NCI-H2107 (cell line): Measurements from ENCODE around the gene P2RX5.
A peak's percentile ranks its signal among the peaks of the same experiment; 100 is the strongest.

Source experiments
- DNase-seq: peaks from one replicate; lab custom pipeline; 2025; lab: John Stamatoyannopoulos, UW

Gene P2RX5

GRCh38 chr17:3656755-3657587 is 39.0 kb downstream of the P2RX5 start:
- DNase-seq, result no peak

- no peak for DNase-seq
Observed at GRCh38 chr17:3656353-3656752, 39.6 kb downstream of the P2RX5 start.

- no peak for DNase-seq
Observed at GRCh38 chr17:3655766-3656165, 40.2 kb downstream of the P2RX5 start.

- no peak for DNase-seq
Observed at GRCh38 chr17:3647769-3648555, 48.0 kb downstream of the P2RX5 start.

- no peak for DNase-seq
Observed at GRCh38 chr17:3647251-3647650, 48.7 kb downstream of the P2RX5 start.

- no peak for DNase-seq
Observed at GRCh38 chr17:3645310-3645709, 50.6 kb downstream of the P2RX5 start.

- no peak for DNase-seq
Observed at GRCh38 chr17:3643889-3644349, 52.0 kb downstream of the P2RX5 start.

- no peak for DNase-seq
Observed at GRCh38 chr17:3641717-3642486, 54.1 kb downstream of the P2RX5 start.

- no peak for DNase-seq
Observed at GRCh38 chr17:3641014-3641413, 54.9 kb downstream of the P2RX5 start.

- DNase-seq, result no peak
Observed at GRCh38 chr17:3639981-3640596, 55.9 kb downstream of the P2RX5 start.

- DNase-seq, result no peak
Observed at GRCh38 chr17:3636908-3637373, 59.0 kb downstream of the P2RX5 start.

- DNase-seq, result peak; percentile 69
Observed at GRCh38 chr17:3636154-3636907, 59.6 kb downstream of the P2RX5 start, which contains the start of the genes CTNS and SHPK. Gene CTNS, plus strand, starts transcription at chr17:3636760. Its CDS starts 3,447 bp downstream, at chr17:3640207. Gene SHPK, minus strand, starts transcription at chr17:3636250. Its CDS starts 31 bp downstream, at chr17:3636219.

GRCh38 chr17:3635474-3636153 is 60.3 kb downstream of the P2RX5 start:
- DNase-seq, result no peak

- no peak for DNase-seq
Observed at GRCh38 chr17:3632287-3632686, 63.7 kb downstream of the P2RX5 start.

GRCh38 chr17:3630781-3631180 is 65.2 kb downstream of the P2RX5 start:
- no peak for DNase-seq

GRCh38 chr17:3627769-3628167 is 68.2 kb downstream of the P2RX5 start:
- DNase-seq, result no peak

- DNase-seq, result no peak
Observed at GRCh38 chr17:3626831-3627768, 68.9 kb downstream of the P2RX5 start.
